HCT116 (cell line): ENCODE data around the gene OTUD7B. TPM values are rescaled to one million over a fixed set of nuclear protein-coding genes. Genes with fewer than 3 reads are reported as not detected.

Source experiments
- ATAC-seq: fragments of 200-7000 bp; cut with Tn5 transposase; 2 replicates; pipeline ENCODE4 v1.9.1; 2020; ENCODE audit warnings: mild to moderate bottlenecking, moderate library complexity
- BruUV-seq: library from RNA; stranded (reverse); fragments of 400-500 nt; replicated peaks from 2 replicates; lab custom pipeline; 2021; lab: Mats Ljungman, UMichigan
- CTCF ChIA-PET: fragments of 300-600 bp; sonication (Branson Sonifier 250); formaldehyde crosslinking; loops from one replicate; lab custom pipeline; 2021; ENCODE audit warnings: antibody characterized with exemption; lab: Charles Lee
- POLR2A ChIA-PET: fragments of 300-600, 350-600 bp; sonication (Branson Sonifier 250); formaldehyde crosslinking; loops from one replicate; lab custom pipeline; 2021; ENCODE audit warnings: antibody characterized with exemption; lab: Charles Lee
- RAD21 ChIA-PET, 2 experiments: fragments of 300-600 bp; sonication (Branson Sonifier 250); formaldehyde crosslinking; loops; one replicate each; lab custom pipeline; 2023; ENCODE audit warnings: low total read pairs in 2 of 2; ENCODE audit not compliant: uncharacterized antibody in 2 of 2, unreplicated experiment in 2 of 2, low non-redundant PET in 1 of 2; lab: Charles Lee
- DNase-seq: peaks from one replicate; pipeline ENCODE4 v3.0.0-alpha.2; 2010; ENCODE audit warnings: low read depth, low spot score
- H2AFZ ChIP-seq: fragments of 200-600 bp; shearing (Covaris generic), sonication (generic); 2 replicates; pipeline ENCODE4 v1.6.1; 2017; ENCODE audit warnings: low read depth, mixed run types, mixed read lengths, antibody characterized with exemption, low read length; ENCODE audit not compliant: poor library complexity, severe bottlenecking
- H3K27ac ChIP-seq: 2 replicates; pipeline ENCODE4 v1.5.1; 2012; ENCODE audit warnings: low read depth, low read length
- H3K27me3 ChIP-seq: fragments of 200-600 bp; sonication (generic); 2 replicates; pipeline ENCODE4 v1.6.1; 2016; ENCODE audit warnings: mixed run types, low read length, mixed read lengths; ENCODE audit not compliant: insufficient read depth
- H3K36me3 ChIP-seq, 2 experiments: fragments of 200-500 bp in 1 of 2; fragments of 200-600 bp in 1 of 2; sonication (Bioruptor generic) in 1 of 2; sonication (generic) in 1 of 2; 2 replicates each; pipeline versions ENCODE4 v1.5.1 to v1.6.1; 2014 to 2016; ENCODE audit warnings: low read length in 2 of 2, inconsistent platforms in 1 of 2, mixed read lengths in 1 of 2, mixed run types in 1 of 2; ENCODE audit not compliant: insufficient read depth in 2 of 2, control insufficient read depth in 1 of 2
- H3K4me1 ChIP-seq, 2 experiments: fragments of 200-600 bp in 1 of 2; sonication (generic) in 1 of 2; 2 replicates each; pipeline versions ENCODE4 v1.5.1 to v1.6.1; 2012 to 2017; ENCODE audit warnings: low read length in 2 of 2, inconsistent platforms in 1 of 2, mild to moderate bottlenecking in 1 of 2, mixed read lengths in 1 of 2, mixed run types in 1 of 2, moderate library complexity in 1 of 2; ENCODE audit not compliant: insufficient read depth in 2 of 2, control insufficient read depth in 1 of 2
- H3K4me2 ChIP-seq: fragments of 200-600 bp; sonication (generic); 2 replicates; pipeline ENCODE4 v1.6.1; 2017; ENCODE audit warnings: mixed run types, low read length, mixed read lengths
- H3K4me3 ChIP-seq, 2 experiments: fragments of 200-600 bp in 1 of 2; sonication (generic) in 1 of 2; replicated peaks in 1 of 2; 2 replicates each; pipeline ENCODE4 v1.5.1; 2011 to 2016; ENCODE audit warnings: low read length in 2 of 2, control low read depth in 1 of 2, low read depth in 1 of 2, mild to moderate bottlenecking in 1 of 2, mixed read lengths in 1 of 2, mixed run types in 1 of 2
- H3K79me2 ChIP-seq: fragments of 200-600 bp; sonication (generic); 2 replicates; pipeline ENCODE4 v1.6.1; 2017; ENCODE audit warnings: mild to moderate bottlenecking, mixed run types, low read length, moderate library complexity, mixed read lengths; ENCODE audit not compliant: insufficient read depth
- H3K9ac ChIP-seq: fragments of 200-600 bp; sonication (generic); 2 replicates; pipeline ENCODE4 v1.6.1; 2016; ENCODE audit warnings: low read length, mixed read lengths
- H3K9me2 ChIP-seq: fragments of 200-600 bp; sonication (generic), shearing (Covaris generic); 2 replicates; pipeline ENCODE4 v1.6.1; 2017; ENCODE audit warnings: mixed run types, mild to moderate bottlenecking, moderate library complexity; ENCODE audit not compliant: insufficient read depth
- H3K9me3 ChIP-seq, 2 experiments: fragments of 200-500 bp in 1 of 2; fragments of 200-600 bp in 1 of 2; sonication (Bioruptor generic) in 1 of 2; sonication (generic) in 1 of 2; 2 replicates each; pipeline ENCODE4 v1.6.1; 2014 to 2017; ENCODE audit warnings: low read length in 2 of 2, mixed read lengths in 2 of 2, inconsistent platforms in 1 of 2, low read depth in 1 of 2, mild to moderate bottlenecking in 1 of 2, mixed run types in 1 of 2, moderate library complexity in 1 of 2; ENCODE audit not compliant: control insufficient read depth in 1 of 2, insufficient read depth in 1 of 2
- H4K20me1 ChIP-seq: fragments of 200-600 bp; sonication (generic), shearing (Covaris generic); 2 replicates; pipeline ENCODE4 v1.6.1; 2017; ENCODE audit warnings: mixed run types, mild to moderate bottlenecking, moderate library complexity; ENCODE audit not compliant: insufficient read depth
- CEBPB ChIP-seq: IDR thresholded peaks from 2 replicates; pipeline ENCODE4 v1.6.1; 2012; ENCODE audit warnings: low read depth
- EGR1 ChIP-seq: IDR thresholded peaks from 2 replicates; pipeline ENCODE4 v1.6.1; 2012; ENCODE audit warnings: low read depth
- ELF1 ChIP-seq: IDR thresholded peaks from 2 replicates; pipeline ENCODE4 v1.6.1; 2012; ENCODE audit warnings: low read depth, borderline replicate concordance
- FOSL1 ChIP-seq: IDR thresholded peaks from 2 replicates; pipeline ENCODE4 v1.6.1; 2012; ENCODE audit warnings: low read depth
- POLR2A ChIP-seq: IDR thresholded peaks from 2 replicates; pipeline ENCODE4 v1.7.0; 2011; ENCODE audit warnings: borderline replicate concordance; ENCODE audit not compliant: insufficient read depth, insufficient read length; ENCODE audit errors: extremely low read depth
- POLR2AphosphoS5 ChIP-seq: IDR thresholded peaks from 2 replicates; pipeline ENCODE4 v1.6.1; 2011; ENCODE audit warnings: mild to moderate bottlenecking, low read depth, low read length, moderate library complexity
- RAD21 ChIP-seq: IDR thresholded peaks from 2 replicates; pipeline ENCODE4 v1.6.1; 2012; ENCODE audit warnings: low read depth, mild to moderate bottlenecking
- SIN3A ChIP-seq: IDR thresholded peaks from 2 replicates; pipeline ENCODE4 v1.6.1; 2012; ENCODE audit warnings: low read depth
- SP1 ChIP-seq: IDR thresholded peaks from 2 replicates; pipeline ENCODE4 v1.6.1; 2012; ENCODE audit warnings: low read depth
- SRF ChIP-seq: IDR thresholded peaks from 2 replicates; pipeline ENCODE4 v1.6.1; 2012; ENCODE audit warnings: low read depth
- TCF7L2 ChIP-seq: IDR thresholded peaks from 2 replicates; pipeline ENCODE4 v1.7.0; 2011; ENCODE audit warnings: borderline replicate concordance, inconsistent platforms; ENCODE audit not compliant: insufficient read depth, insufficient read length; ENCODE audit errors: extremely low read depth
- YY1 ChIP-seq: IDR thresholded peaks from 2 replicates; pipeline ENCODE4 v1.6.1; 2011; ENCODE audit warnings: low read length, low read depth, moderate library complexity, mild to moderate bottlenecking; ENCODE audit not compliant: insufficient replicate concordance; ENCODE audit errors: extremely low read depth
- ZFX ChIP-seq: fragments of 450-650 bp; IDR thresholded peaks from 2 replicates; pipeline ENCODE4 v1.6.1; 2017
- intact Hi-C: fragments of 100-400 bp; cut with micrococcal nuclease; formaldehyde crosslinking; loops from 2 replicates; pipeline ENCODE4 v1.10.0; 2022
- total RNA-seq: library from RNA; stranded (reverse); gene quantifications from one replicate; pipeline ENCODE4 v1.2.1, GENCODE V29; 2021; ENCODE audit not compliant: unreplicated experiment
- TF ChIP-seq, protein P1 (sequence below): IDR thresholded peaks from 2 replicates; pipeline ENCODE4 v1.6.1; 2012; ENCODE audit warnings: low read depth
- TF ChIP-seq, protein P2 (sequence below): IDR thresholded peaks from 2 replicates; pipeline ENCODE4 v1.6.1; 2011; ENCODE audit warnings: mild to moderate bottlenecking, low read length, moderate library complexity; ENCODE audit not compliant: insufficient replicate concordance; ENCODE audit errors: extremely low read depth
- TF ChIP-seq, protein P3 (sequence below): IDR thresholded peaks from 2 replicates; pipeline ENCODE4 v1.6.1; 2012

OTUD7B gene
- total RNA-seq, 1 experiment from 2014 or later, result 23.7 TPM

DNA sequence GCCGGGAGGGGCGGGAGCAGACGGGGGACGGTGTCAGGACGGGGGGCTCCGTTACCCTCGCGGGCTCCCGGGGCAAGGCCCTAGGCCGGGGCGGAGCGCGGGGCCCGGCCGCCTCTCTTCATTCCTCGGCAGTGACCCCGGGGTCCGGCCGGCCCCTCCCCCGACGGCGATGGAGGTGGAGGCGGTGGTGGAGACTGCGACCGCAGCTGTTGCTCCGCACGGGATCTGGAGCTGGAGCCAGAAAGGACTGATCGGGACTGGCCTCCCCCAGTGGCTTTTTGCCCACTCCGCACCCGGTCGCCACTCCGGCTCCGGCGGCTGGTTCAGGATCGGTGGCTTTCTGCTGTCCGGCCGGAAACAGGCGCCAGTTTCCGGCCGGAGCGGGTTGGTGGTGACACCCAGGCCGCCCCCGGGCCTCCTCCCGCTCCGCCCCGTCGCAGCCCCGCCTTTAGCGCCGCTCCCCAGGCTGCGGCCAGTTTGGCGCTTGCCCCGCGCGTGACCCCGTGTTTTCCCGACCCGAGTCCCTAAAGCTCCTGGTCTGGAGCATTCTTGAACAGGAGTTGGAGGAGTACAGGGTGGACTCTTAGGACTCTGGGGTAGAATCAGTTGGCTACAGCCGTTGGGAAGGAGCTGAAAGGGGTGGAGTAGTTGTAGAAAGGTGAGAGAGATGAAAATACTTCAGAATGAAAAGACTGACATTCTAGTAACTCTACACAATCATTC, at the start of gene OTUD7B (continued):
- TF ChIP-seq, protein P1, sequence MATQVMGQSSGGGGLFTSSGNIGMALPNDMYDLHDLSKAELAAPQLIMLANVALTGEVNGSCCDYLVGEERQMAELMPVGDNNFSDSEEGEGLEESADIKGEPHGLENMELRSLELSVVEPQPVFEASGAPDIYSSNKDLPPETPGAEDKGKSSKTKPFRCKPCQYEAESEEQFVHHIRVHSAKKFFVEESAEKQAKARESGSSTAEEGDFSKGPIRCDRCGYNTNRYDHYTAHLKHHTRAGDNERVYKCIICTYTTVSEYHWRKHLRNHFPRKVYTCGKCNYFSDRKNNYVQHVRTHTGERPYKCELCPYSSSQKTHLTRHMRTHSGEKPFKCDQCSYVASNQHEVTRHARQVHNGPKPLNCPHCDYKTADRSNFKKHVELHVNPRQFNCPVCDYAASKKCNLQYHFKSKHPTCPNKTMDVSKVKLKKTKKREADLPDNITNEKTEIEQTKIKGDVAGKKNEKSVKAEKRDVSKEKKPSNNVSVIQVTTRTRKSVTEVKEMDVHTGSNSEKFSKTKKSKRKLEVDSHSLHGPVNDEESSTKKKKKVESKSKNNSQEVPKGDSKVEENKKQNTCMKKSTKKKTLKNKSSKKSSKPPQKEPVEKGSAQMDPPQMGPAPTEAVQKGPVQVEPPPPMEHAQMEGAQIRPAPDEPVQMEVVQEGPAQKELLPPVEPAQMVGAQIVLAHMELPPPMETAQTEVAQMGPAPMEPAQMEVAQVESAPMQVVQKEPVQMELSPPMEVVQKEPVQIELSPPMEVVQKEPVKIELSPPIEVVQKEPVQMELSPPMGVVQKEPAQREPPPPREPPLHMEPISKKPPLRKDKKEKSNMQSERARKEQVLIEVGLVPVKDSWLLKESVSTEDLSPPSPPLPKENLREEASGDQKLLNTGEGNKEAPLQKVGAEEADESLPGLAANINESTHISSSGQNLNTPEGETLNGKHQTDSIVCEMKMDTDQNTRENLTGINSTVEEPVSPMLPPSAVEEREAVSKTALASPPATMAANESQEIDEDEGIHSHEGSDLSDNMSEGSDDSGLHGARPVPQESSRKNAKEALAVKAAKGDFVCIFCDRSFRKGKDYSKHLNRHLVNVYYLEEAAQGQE, result no peak
- TF ChIP-seq ZFX (peak; percentile 94), ELF1 (peak; percentile 46)

DNA sequence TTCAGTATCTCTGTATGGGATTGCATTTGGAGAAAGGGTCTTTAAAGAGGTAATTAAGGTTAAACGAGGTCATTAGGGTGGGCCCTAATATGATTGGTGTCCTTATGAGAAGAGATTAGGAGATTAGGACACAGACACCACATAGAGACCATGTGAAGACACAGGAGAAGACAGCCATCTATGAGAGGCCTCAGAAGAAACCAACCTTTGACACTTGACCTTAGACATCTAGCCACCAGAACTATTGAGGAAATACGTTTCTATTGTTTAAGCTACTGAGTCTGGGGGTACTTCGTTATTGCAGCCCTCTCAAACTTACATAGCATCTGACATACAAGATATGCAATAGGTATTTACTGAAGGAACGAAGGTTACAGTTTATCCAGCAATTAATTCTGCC, 49.7 kb upstream of the OTUD7B start:
- Histone ChIP-seq H4K20me1 (no peaks in the 10 kb centered on the region), H3K4me3 (no peak overlapping the region), H3K4me1 (peaks cover 4 to 17% of the 10 kb centered on the region in 2 experiments; a peak in 3 of 4 replicates), H2AFZ (no peak overlapping the region), H3K9ac (no peak overlapping the region), H3K79me2 (no peaks in the 10 kb centered on the region), H3K27me3 (no peaks in the 10 kb centered on the region), H3K9me3 (no peaks in the 10 kb centered on the region), H3K9me2 (no peaks in the 10 kb centered on the region), H3K4me2 (no peak overlapping the region), H3K27ac (no peak overlapping the region), H3K36me3 (no peaks in the 10 kb centered on the region)
- intact Hi-C loops, result no loop called here
- no TSS peak for BruUV-seq
- DNase-seq (no peak), ATAC-seq (no peak)
- CTCF ChIA-PET, result no interaction called here
- POLR2A ChIA-PET, result no interaction called here
- RAD21 ChIA-PET, result no interaction called here
- TF ChIP-seq ELF1, result no peak
- TF ChIP-seq, protein P2, sequence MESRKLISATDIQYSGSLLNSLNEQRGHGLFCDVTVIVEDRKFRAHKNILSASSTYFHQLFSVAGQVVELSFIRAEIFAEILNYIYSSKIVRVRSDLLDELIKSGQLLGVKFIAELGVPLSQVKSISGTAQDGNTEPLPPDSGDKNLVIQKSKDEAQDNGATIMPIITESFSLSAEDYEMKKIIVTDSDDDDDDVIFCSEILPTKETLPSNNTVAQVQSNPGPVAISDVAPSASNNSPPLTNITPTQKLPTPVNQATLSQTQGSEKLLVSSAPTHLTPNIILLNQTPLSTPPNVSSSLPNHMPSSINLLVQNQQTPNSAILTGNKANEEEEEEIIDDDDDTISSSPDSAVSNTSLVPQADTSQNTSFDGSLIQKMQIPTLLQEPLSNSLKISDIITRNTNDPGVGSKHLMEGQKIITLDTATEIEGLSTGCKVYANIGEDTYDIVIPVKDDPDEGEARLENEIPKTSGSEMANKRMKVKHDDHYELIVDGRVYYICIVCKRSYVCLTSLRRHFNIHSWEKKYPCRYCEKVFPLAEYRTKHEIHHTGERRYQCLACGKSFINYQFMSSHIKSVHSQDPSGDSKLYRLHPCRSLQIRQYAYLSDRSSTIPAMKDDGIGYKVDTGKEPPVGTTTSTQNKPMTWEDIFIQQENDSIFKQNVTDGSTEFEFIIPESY, result no peak
- TF ChIP-seq TCF7L2, result no peak
- no peak for TF ChIP-seq SRF
- no peak for TF ChIP-seq POLR2A
- TF ChIP-seq POLR2AphosphoS5, result no peak
- TF ChIP-seq FOSL1, result no peak
- TF ChIP-seq, protein P1, result no peak
- no peak for TF ChIP-seq SP1
- no peak for TF ChIP-seq EGR1
- TF ChIP-seq YY1, result no peak
- TF ChIP-seq SIN3A, result no peak
- no peak for TF ChIP-seq CEBPB
- TF ChIP-seq, protein P3, sequence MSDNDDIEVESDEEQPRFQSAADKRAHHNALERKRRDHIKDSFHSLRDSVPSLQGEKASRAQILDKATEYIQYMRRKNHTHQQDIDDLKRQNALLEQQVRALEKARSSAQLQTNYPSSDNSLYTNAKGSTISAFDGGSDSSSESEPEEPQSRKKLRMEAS, result no peak
- no peak for TF ChIP-seq ZFX
- TF ChIP-seq RAD21, result no peak
